Spinal cord (tissue), 10 donors: Measurements from ENCODE around the gene HIF1AN. TPM values are rescaled to one million over a fixed set of nuclear protein-coding genes. Genes with fewer than 3 reads are reported as not detected.

Experiments
- DNase-seq, 6 donors: peaks; one replicate each; pipeline versions ENCODE4 v3.0.0 to v3.0.0-alpha.2; 2013 to 2015; ENCODE audit warnings: low spot score in 6 of 6, low read depth in 4 of 6
- H3K27ac ChIP-seq: one replicate; pipeline ENCODE4 v1.5.1; 2013; ENCODE audit warnings: low read depth, low read length, control low read depth
- H3K27me3 ChIP-seq: one replicate; pipeline ENCODE4 v1.6.1; 2013; ENCODE audit warnings: low read length; ENCODE audit not compliant: control insufficient read depth, insufficient read depth
- H3K36me3 ChIP-seq: one replicate; pipeline ENCODE4 v1.6.1; 2013; ENCODE audit warnings: low read length; ENCODE audit not compliant: control insufficient read depth, insufficient read depth
- H3K4me1 ChIP-seq: one replicate; pipeline ENCODE4 v1.6.1; 2013; ENCODE audit warnings: low read length; ENCODE audit not compliant: control insufficient read depth, insufficient read depth
- H3K4me3 ChIP-seq: one replicate; pipeline ENCODE4 v1.5.1; 2013; ENCODE audit warnings: low read depth, low read length, control low read depth
- H3K9me3 ChIP-seq: one replicate; pipeline ENCODE4 v1.6.1; 2013; ENCODE audit warnings: low read length; ENCODE audit not compliant: control insufficient read depth, insufficient read depth
- WGBS: methylation state at CpG from one replicate; pipeline ENCODE4 v1.1.5; 2013; ENCODE audit warnings: missing lambda C conversion rate; ENCODE audit not compliant: insufficient coverage; 5-methylcytosine and 5-hydroxymethylcytosine counted together
- polyA plus RNA-seq, 2 donors: library from polyadenylated mRNA; unstranded; fragments of 120-200 nt; gene quantifications; one replicate each; pipeline ENCODE4 v1.2.1, GENCODE V29; 2013; ENCODE audit not compliant: insufficient read length in 2 of 2
- total RNA-seq, 2 donors: library from RNA; depleted of rRNA in 1 of 2; stranded (reverse); fragments of 120-200 nt in 1 of 2; fragments of >200 nt in 1 of 2; gene quantifications; one replicate each; pipeline versions ENCODE4 v1.2.3 to v1.2.4, GENCODE V29; 2013 to 2014
- donor health status: healthy.

Gene HIF1AN
- total and polyA plus RNA-seq, 4 donors: 12.0 to 32.9 (median 22.8) TPM

- no peaks in the 10 kb centered on the region for H3K27me3 ChIP-seq
- H3K27ac ChIP-seq: no peak overlapping the region
- no peak overlapping the region for H3K4me3 ChIP-seq
- H3K36me3 ChIP-seq: peaks cover 28% of the 10 kb centered on the region
- DNase-seq: no peak
- 100% methylated on average over 1 of the region's 2 CpGs for WGBS
- H3K9me3 ChIP-seq: no peaks in the 10 kb centered on the region
- no peaks in the 10 kb centered on the region for H3K4me1 ChIP-seq
These were observed 30.6 kb upstream of the HIF1AN start for GRCh38 chr10:100505164-100505563.

DNA sequence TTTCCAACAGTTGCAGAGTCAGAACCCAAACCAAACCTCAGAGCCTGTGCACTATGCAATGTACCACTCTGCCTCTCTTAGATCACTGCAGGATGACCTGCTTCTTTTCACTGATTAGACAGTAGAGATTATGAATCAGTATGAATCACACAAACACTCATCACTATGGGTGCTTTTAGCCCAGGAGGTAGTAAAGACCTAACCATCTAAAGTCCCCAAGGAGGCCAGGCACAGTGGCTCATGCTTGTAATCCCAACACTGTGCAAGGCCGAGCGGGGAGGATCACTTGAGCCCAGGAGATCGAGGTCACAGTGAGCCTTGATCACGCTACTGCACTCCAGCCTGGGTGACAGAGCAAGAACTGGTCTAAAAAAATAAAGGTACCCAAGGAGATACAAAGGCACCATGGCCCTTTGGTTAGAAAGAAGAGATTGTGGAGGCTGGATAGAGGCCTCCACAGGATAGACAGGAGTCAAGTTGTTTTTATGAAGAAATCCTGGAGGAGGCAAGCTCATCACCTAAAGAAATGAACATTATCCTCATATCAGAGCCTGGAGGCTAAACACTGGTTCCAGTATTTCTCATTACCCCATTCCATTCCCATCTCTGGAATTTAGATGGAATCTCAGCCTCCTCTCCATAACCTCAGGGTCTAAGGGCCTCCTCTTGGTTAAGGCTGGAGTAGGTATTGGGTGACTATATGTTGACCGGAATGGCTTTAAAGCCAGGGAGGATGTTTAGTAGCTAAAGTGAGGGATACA is 29.0 kb upstream of the HIF1AN start:
- H3K9me3 ChIP-seq: no peaks in the 10 kb centered on the region
- H3K27ac ChIP-seq: no peak overlapping the region
- 100% methylated on average over 4 of the region's 5 CpGs for WGBS
- no peak overlapping the region for H3K4me3 ChIP-seq
- no peaks in the 10 kb centered on the region for H3K27me3 ChIP-seq
- DNase-seq: no peak
- no peaks in the 10 kb centered on the region for H3K4me1 ChIP-seq
- H3K36me3 ChIP-seq: peaks cover 21% of the 10 kb centered on the region

GRCh38 chr10:100507357-100507732 is 28.4 kb upstream of the HIF1AN start:
- H3K27me3 ChIP-seq: no peaks in the 10 kb centered on the region
- H3K4me1 ChIP-seq: no peaks in the 10 kb centered on the region
- H3K4me3 ChIP-seq: no peak overlapping the region
- WGBS: 90% methylated on average over 5 of the region's 5 CpGs
- H3K27ac ChIP-seq: no peak overlapping the region
- H3K36me3 ChIP-seq: peaks cover 16% of the 10 kb centered on the region
- no peaks in the 10 kb centered on the region for H3K9me3 ChIP-seq
- no peak for DNase-seq

- WGBS: no CpG with 5 or more reads among the region's 1 CpG
- H3K4me3 ChIP-seq: no peak overlapping the region
- no peaks in the 10 kb centered on the region for H3K9me3 ChIP-seq
- no peak overlapping the region for H3K27ac ChIP-seq
- no peaks in the 10 kb centered on the region for H3K4me1 ChIP-seq
- peaks cover 14% of the 10 kb centered on the region for H3K36me3 ChIP-seq
- DNase-seq: no peak
- H3K27me3 ChIP-seq: no peaks in the 10 kb centered on the region
These were observed 27.5 kb upstream of the HIF1AN start for GRCh38 chr10:100508266-100508665.

GRCh38 chr10:100508691-100509150 is 27.0 kb upstream of the HIF1AN start:
- peak in 4 of 6 donors; percentile 11 to 85 (median 43) for DNase-seq
- Histone ChIP-seq H3K27ac (no peak overlapping the region), H3K27me3 (no peaks in the 10 kb centered on the region), H3K4me1 (no peaks in the 10 kb centered on the region), H3K9me3 (no peaks in the 10 kb centered on the region), H3K36me3 (peaks cover 14% of the 10 kb centered on the region), H3K4me3 (no peak overlapping the region)
- WGBS: 93% methylated on average over 1 of the region's 3 CpGs

GRCh38 chr10:100509241-100509840 is 26.4 kb upstream of the HIF1AN start:
- Histone ChIP-seq H3K4me1 (no peaks in the 10 kb centered on the region), H3K36me3 (peaks cover 14% of the 10 kb centered on the region), H3K27ac (no peak overlapping the region), H3K9me3 (no peaks in the 10 kb centered on the region), H3K27me3 (no peaks in the 10 kb centered on the region), H3K4me3 (no peak overlapping the region)
- DNase-seq: no peak
- WGBS: 73% methylated on average over 6 of the region's 8 CpGs

DNA sequence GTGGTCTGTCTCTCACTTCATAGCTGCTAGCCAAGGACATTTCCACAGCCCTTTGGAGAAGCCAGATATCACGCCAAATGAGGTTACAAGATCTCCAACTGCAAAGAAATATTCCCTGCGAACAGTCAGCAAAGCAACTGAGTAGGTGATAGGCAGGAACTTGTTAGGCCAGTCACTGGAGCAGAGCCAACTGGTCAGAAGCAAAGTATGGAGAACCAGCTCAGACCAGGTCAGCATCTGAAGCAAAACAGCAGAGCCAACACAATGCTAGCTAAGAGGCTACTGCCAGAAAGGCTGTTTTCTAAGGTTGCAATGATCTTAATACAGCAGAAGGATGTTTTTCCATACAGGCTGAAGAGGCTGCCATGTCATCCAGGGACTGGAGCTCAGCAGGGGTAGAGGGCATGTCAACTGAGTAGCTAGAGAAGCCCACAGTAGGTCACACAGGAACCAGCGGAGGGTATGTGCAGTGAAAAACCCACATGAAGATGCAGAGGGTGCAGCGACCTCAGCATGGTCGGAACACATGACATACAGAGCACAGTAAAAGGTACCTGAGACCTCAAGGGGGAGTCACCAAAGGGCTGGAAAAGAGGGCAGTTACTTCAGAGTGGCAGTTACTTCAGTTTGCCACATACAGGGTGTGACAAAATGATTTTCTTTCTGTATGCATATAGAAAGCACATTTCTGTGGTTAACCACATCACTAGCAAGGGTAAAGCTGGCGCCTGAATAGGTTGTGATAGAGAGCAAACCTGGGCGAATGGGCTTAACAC is 25.0 kb upstream of the HIF1AN start:
- H3K9me3 ChIP-seq: no peaks in the 10 kb centered on the region
- peaks cover 12% of the 10 kb centered on the region for H3K36me3 ChIP-seq
- DNase-seq: no peak
- H3K27me3 ChIP-seq: no peaks in the 10 kb centered on the region
- no peak overlapping the region for H3K27ac ChIP-seq
- H3K4me1 ChIP-seq: no peaks in the 10 kb centered on the region
- no peak overlapping the region for H3K4me3 ChIP-seq
- WGBS: 87% methylated on average over 6 of the region's 7 CpGs

DNA sequence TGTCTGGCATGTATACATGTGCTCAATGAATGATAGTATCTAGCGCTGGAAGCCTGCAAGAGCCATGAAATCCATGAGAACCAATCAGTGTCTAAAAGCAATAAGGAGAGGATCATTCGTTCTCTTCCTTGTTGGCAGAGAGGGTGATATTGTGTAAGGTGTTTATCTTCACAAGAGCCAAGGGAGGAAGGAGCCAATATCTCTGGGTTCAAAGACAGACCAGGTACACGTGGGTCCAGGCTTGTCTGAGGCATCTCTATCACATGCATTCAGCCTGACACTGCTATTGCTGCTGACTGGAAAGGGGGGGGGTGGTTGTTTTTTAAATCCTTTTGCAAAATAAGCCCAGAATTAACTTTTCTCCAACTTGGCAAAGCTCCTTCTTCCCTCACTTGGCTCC is 20.1 kb upstream of the HIF1AN start:
- H3K4me1 ChIP-seq: peaks cover 9% of the 10 kb centered on the region
- H3K27me3 ChIP-seq: no peaks in the 10 kb centered on the region
- peaks cover 6% of the 10 kb centered on the region for H3K36me3 ChIP-seq
- DNase-seq: no peak
- no peak overlapping the region for H3K4me3 ChIP-seq
- no peak overlapping the region for H3K27ac ChIP-seq
- 94% methylated on average over 3 of the region's 3 CpGs for WGBS
- H3K9me3 ChIP-seq: no peaks in the 10 kb centered on the region

DNA sequence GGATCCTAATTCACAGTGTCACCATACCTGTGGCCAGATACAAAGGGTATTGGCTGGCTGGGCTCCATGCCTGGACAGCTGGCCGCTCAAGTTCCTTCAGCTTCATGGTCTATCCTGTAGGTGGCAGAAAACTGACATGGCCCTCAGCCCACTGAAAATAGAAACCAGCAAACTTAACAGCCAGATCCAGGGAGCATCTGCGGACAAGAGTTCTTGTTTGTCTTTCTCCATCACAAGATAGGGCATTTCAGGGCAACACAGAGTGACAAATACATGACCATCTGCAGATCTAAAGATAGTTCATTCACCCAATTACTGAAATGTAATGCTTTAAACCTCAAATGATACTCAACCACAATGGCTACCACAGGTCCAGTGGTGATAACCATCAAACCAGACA is 18.9 kb upstream of the HIF1AN start:
- Histone ChIP-seq H3K4me3 (no peak overlapping the region), H3K36me3 (peaks cover 6% of the 10 kb centered on the region), H3K27ac (no peak overlapping the region), H3K27me3 (no peaks in the 10 kb centered on the region), H3K9me3 (no peaks in the 10 kb centered on the region), H3K4me1 (peaks cover 9% of the 10 kb centered on the region)
- DNase-seq: peak in 1 of 6 donors; percentile 5
- 86% methylated on average over 2 of the region's 2 CpGs for WGBS
